ENCODE data around the gene RAPGEF1. TPM values are rescaled to one million over a fixed set of nuclear protein-coding genes. Genes with fewer than 3 reads are reported as not detected.

RAPGEF1 gene
- polyA plus RNA-seq, 1 donor from 2014 or later: 23.6 TPM

- Histone ChIP-seq H4K20me1 (ENCODE audit: insufficient read depth) (no peaks in the 10 kb centered on the region), H2AFZ (ENCODE audit: low read depth, low read length) (no peak overlapping the region), H3K4me3 (ENCODE audit: low read length) (no peak overlapping the region), H3K27me3 (ENCODE audit: insufficient read depth, low read depth, low read length) (no peaks in the 10 kb centered on the region), H3K9me3 (ENCODE audit: low read length) (no peaks in the 10 kb centered on the region), H3K4me2 (ENCODE audit: low read length) (no peak overlapping the region), H3K36me3 (ENCODE audit: insufficient read depth, low read length) (no peaks in the 10 kb centered on the region), H3K9me2 (ENCODE audit: insufficient read depth, low read length) (no peaks in the 10 kb centered on the region), H3F3A (ENCODE audit: insufficient read depth, low read length, poor library complexity, severe bottlenecking) (no peaks in the 10 kb centered on the region), H3K27ac (ENCODE audit: low read length) (no peak overlapping the region), H3K79me2 (replicated peaks; ENCODE audit: insufficient read depth, low read length) (no peaks in the 10 kb centered on the region), H3K9ac (ENCODE audit: low read length) (no peak overlapping the region)
- TF ChIP-seq POLR2AphosphoS5 (IDR thresholded peaks at IDR 0.05) (no peak), TAF1 (IDR thresholded peaks at IDR 0.05; ENCODE audit: low read depth) (no peak), MXI1 (conservative IDR thresholded peaks at IDR 0.05; ENCODE audit: poor library complexity, severe bottlenecking) (no peak), SMC3 (conservative IDR thresholded peaks at IDR 0.05; ENCODE audit: poor library complexity) (no peak)
These were observed 111.2 kb downstream of the RAPGEF1 start for GRCh38 chr9:131628459-131629225.

GRCh38 chr9:131627648-131628458 lies 112.0 kb downstream of the RAPGEF1 start:
- Histone ChIP-seq H3K9ac (ENCODE audit: low read length) (no peak overlapping the region), H3F3A (ENCODE audit: insufficient read depth, low read length, poor library complexity, severe bottlenecking) (no peaks in the 10 kb centered on the region), H3K36me3 (ENCODE audit: insufficient read depth, low read length) (no peaks in the 10 kb centered on the region), H2AFZ (ENCODE audit: low read depth, low read length) (no peak overlapping the region), H3K4me2 (ENCODE audit: low read length) (no peak overlapping the region), H3K9me2 (ENCODE audit: insufficient read depth, low read length) (no peaks in the 10 kb centered on the region), H3K27ac (ENCODE audit: low read length) (no peak overlapping the region), H3K27me3 (ENCODE audit: insufficient read depth, low read depth, low read length) (no peaks in the 10 kb centered on the region), H3K4me3 (ENCODE audit: low read length) (no peak overlapping the region), H4K20me1 (ENCODE audit: insufficient read depth) (no peaks in the 10 kb centered on the region), H3K9me3 (ENCODE audit: low read length) (no peaks in the 10 kb centered on the region), H3K79me2 (replicated peaks; ENCODE audit: insufficient read depth, low read length) (no peaks in the 10 kb centered on the region)
- TF ChIP-seq SMC3 (conservative IDR thresholded peaks at IDR 0.05; ENCODE audit: poor library complexity) (no peak), EP300 (conservative IDR thresholded peaks at IDR 0.05; ENCODE audit: poor library complexity, severe bottlenecking) (no peak), CTCF (IDR thresholded peaks at IDR 0.05; ENCODE audit: poor library complexity, severe bottlenecking) (no peak), RAD21 (conservative IDR thresholded peaks at IDR 0.05) (no peak), REST (IDR thresholded peaks at IDR 0.05; ENCODE audit: borderline replicate concordance) (no peak)
